CD14-positive monocyte (primary cell): ENCODE results near the gene CHRM5. TPM values are rescaled to one million over a fixed set of nuclear protein-coding genes. Genes with fewer than 3 reads are reported as not detected.

ENCODE experiments used
- DNase-seq, 3 donors: peaks; one replicate each; pipeline ENCODE4 v3.0.0-alpha.2; 2011 to 2022
- H2AFZ ChIP-seq: 2 replicates; pipeline ENCODE4 v1.6.0; 2012; ENCODE audit warnings: mild to moderate bottlenecking, low read depth, low read length, inconsistent platforms; ENCODE audit not compliant: insufficient read depth, poor library complexity, severe bottlenecking
- H3K27ac ChIP-seq, 2 donors: 1 replicate in 1 of 2; 2 replicates in 1 of 2; pipeline ENCODE4 v1.5.1; 2012 to 2013; ENCODE audit warnings: low read length in 2 of 2, control low read depth in 1 of 2, inconsistent platforms in 1 of 2, low read depth in 1 of 2, mild to moderate bottlenecking in 1 of 2
- H3K27me3 ChIP-seq, 2 donors: one replicate each; pipeline versions ENCODE4 v1.6.0 to v1.6.1; 2011 to 2013; ENCODE audit warnings: low read length in 2 of 2; ENCODE audit not compliant: control insufficient read depth in 2 of 2, insufficient read depth in 2 of 2
- H3K36me3 ChIP-seq, 2 donors: replicated peaks in 1 of 2; 1 replicate in 1 of 2; 2 replicates in 1 of 2; pipeline versions ENCODE4 v1.5.1 to v1.6.1; 2012 to 2013; ENCODE audit warnings: low read length in 2 of 2, control low read depth in 1 of 2, inconsistent platforms in 1 of 2, mild to moderate bottlenecking in 1 of 2; ENCODE audit not compliant: insufficient read depth in 2 of 2, control insufficient read depth in 1 of 2
- H3K4me1 ChIP-seq, 2 donors: 1 replicate in 1 of 2; 2 replicates in 1 of 2; pipeline versions ENCODE4 v1.5.1 to v1.6.1; 2012 to 2013; ENCODE audit warnings: low read length in 2 of 2, control low read depth in 1 of 2, inconsistent platforms in 1 of 2, mild to moderate bottlenecking in 1 of 2, moderate library complexity in 1 of 2; ENCODE audit not compliant: insufficient read depth in 2 of 2, control insufficient read depth in 1 of 2
- H3K4me2 ChIP-seq: replicated peaks from 2 replicates; pipeline ENCODE3; 2012; ENCODE audit warnings: low read length, moderate library complexity, mild to moderate bottlenecking; ENCODE audit not compliant: poor library complexity, severe bottlenecking; ENCODE audit errors: extremely low read depth
- H3K4me3 ChIP-seq, 3 experiments: fragments of 200-600 bp in 1 of 3; sonication (generic) in 1 of 3; replicated peaks in 1 of 3; 1 replicate in 2 of 3; 2 replicates in 1 of 3; pipeline ENCODE4 v1.5.1; 2011 to 2013; ENCODE audit warnings: low read length in 3 of 3, mild to moderate bottlenecking in 3 of 3, control low read depth in 2 of 3, low read depth in 2 of 3, inconsistent platforms in 1 of 3, moderate library complexity in 1 of 3
- H3K79me2 ChIP-seq: 2 replicates; pipeline ENCODE4 v1.6.0; 2012; ENCODE audit warnings: mild to moderate bottlenecking, control low read depth, inconsistent platforms, low read length, moderate library complexity; ENCODE audit not compliant: insufficient read depth
- H3K9ac ChIP-seq: 2 replicates; pipeline ENCODE4 v1.6.0; 2017; ENCODE audit warnings: low read length, mild to moderate bottlenecking; ENCODE audit not compliant: insufficient read depth, poor library complexity, severe bottlenecking
- H3K9me3 ChIP-seq, 2 donors: replicated peaks in 1 of 2; 1 replicate in 1 of 2; 2 replicates in 1 of 2; pipeline versions ENCODE4 v1.5.1 to v1.6.1; 2012 to 2013; ENCODE audit warnings: low read length in 2 of 2, control low read depth in 1 of 2; ENCODE audit not compliant: control insufficient read depth in 1 of 2, insufficient read depth in 1 of 2
- H4K20me1 ChIP-seq: 2 replicates; pipeline ENCODE4 v1.6.0; 2012; ENCODE audit warnings: mild to moderate bottlenecking, low read length, control low read depth, moderate library complexity; ENCODE audit not compliant: insufficient read depth
- H3K27ac Mint-ChIP-seq, 7 donors: one replicate each; pipeline ENCODE4 v1.8.0; 2020; ENCODE audit warnings: mild to moderate bottlenecking in 7 of 7, mixed read lengths in 7 of 7, moderate library complexity in 6 of 7, inconsistent platforms in 2 of 7
- H3K27me3 Mint-ChIP-seq, 3 donors: one replicate each; pipeline ENCODE4 v1.8.0; 2021 to 2022; ENCODE audit warnings: low read depth in 3 of 3, mild to moderate bottlenecking in 3 of 3, mixed read lengths in 3 of 3, moderate library complexity in 3 of 3, inconsistent platforms in 1 of 3
- H3K36me3 Mint-ChIP-seq, 2 donors: one replicate each; pipeline ENCODE4 v1.8.0; 2020; ENCODE audit warnings: mixed read lengths in 2 of 2, inconsistent platforms in 1 of 2, mild to moderate bottlenecking in 1 of 2
- H3K4me1 Mint-ChIP-seq: one replicate; pipeline ENCODE4 v1.8.0; 2020; ENCODE audit warnings: mild to moderate bottlenecking, mixed read lengths
- H3K4me3 Mint-ChIP-seq, 2 donors: one replicate each; pipeline ENCODE4 v1.8.0; 2020; ENCODE audit warnings: mild to moderate bottlenecking in 2 of 2, mixed read lengths in 2 of 2, moderate library complexity in 1 of 2
- H3K9me3 Mint-ChIP-seq, 7 donors: one replicate each; pipeline ENCODE4 v1.8.0; 2020 to 2022; ENCODE audit warnings: mixed read lengths in 7 of 7, mild to moderate bottlenecking in 6 of 7, moderate library complexity in 6 of 7, inconsistent platforms in 2 of 7
- WGBS: methylation state at CpG from one replicate; pipeline ENCODE4 v1.1.5; 2013; ENCODE audit warnings: missing lambda C conversion rate; ENCODE audit not compliant: insufficient coverage; 5-methylcytosine and 5-hydroxymethylcytosine counted together
- intact Hi-C, 2 donors: fragments of 100-400 bp; cut with micrococcal nuclease; formaldehyde crosslinking; loops; one replicate each; pipeline versions ENCODE4 v1.15.0 to v1.15.1; 2023
- polyA plus RNA-seq, 3 donors: library from polyadenylated mRNA; depleted of rRNA in 1 of 3; unstranded in 2 of 3; stranded (reverse) in 1 of 3; fragments of 300-500 nt in 2 of 3; fragments of >200 nt in 1 of 3; fragmentation: Illumina TruSeq in 2 of 3; gene quantifications; 1 replicate in 2 of 3; 2 replicates in 1 of 3; pipeline ENCODE4 v1.2.3, GENCODE V29; 2012 to 2021
- TF ChIP-seq, protein P1 (sequence below): fragments of 200-600 bp; IDR thresholded peaks from one replicate; pipeline ENCODE4 v1.8.0; 2022; ENCODE audit warnings: antibody characterized with exemption, mild to moderate bottlenecking

CHRM5 gene
- polyA plus RNA-seq, 3 donors = not detected

DNA sequence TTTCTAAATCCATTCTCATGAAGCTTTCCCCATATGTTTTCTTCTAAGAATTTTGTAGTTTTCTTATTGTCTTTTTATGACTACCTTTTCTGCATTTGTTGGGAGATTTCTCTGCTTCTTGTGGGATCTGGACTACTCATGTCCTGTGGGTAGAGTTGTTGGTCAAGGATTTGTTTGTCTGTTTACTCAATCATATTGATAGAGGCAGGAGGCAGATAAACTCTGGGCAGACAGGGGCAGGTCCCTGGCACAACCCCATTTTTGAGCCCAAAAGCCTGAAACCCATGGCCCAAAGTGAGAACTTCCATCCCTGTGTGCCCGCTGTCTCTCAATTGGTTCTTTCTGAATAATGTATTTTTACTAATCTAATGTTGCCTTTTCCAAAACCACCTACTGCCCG, 145.9 kb downstream of the CHRM5 start:
- Mint-ChIP-seq H3K27ac (no peak overlapping the region), H3K36me3 (no peaks in the 10 kb centered on the region), H3K4me3 (no peak overlapping the region), H3K27me3 (peaks cover 3 to 17% (median 8%) of the 10 kb centered on the region in 3 donors), H3K9me3 (no peaks in the 10 kb centered on the region), H3K4me1 (peaks cover 3% of the 10 kb centered on the region)
- Histone ChIP-seq H3K79me2 (no peaks in the 10 kb centered on the region), H2AFZ (no peak overlapping the region), H4K20me1 (no peaks in the 10 kb centered on the region), H3K9ac (no peak overlapping the region), H3K27ac (no peak overlapping the region), H3K4me1 (no peaks in the 10 kb centered on the region), H3K4me2 (no peak overlapping the region), H3K4me3 (no peak overlapping the region), H3K9me3 (no peaks in the 10 kb centered on the region), H3K27me3 (no peaks in the 10 kb centered on the region), H3K36me3 (no peaks in the 10 kb centered on the region)
- intact Hi-C loops = no loop called here
- DNase-seq = no peak
- WGBS = no CpG with 5 or more reads among the region's 2 CpGs
- TF ChIP-seq, protein P1, sequence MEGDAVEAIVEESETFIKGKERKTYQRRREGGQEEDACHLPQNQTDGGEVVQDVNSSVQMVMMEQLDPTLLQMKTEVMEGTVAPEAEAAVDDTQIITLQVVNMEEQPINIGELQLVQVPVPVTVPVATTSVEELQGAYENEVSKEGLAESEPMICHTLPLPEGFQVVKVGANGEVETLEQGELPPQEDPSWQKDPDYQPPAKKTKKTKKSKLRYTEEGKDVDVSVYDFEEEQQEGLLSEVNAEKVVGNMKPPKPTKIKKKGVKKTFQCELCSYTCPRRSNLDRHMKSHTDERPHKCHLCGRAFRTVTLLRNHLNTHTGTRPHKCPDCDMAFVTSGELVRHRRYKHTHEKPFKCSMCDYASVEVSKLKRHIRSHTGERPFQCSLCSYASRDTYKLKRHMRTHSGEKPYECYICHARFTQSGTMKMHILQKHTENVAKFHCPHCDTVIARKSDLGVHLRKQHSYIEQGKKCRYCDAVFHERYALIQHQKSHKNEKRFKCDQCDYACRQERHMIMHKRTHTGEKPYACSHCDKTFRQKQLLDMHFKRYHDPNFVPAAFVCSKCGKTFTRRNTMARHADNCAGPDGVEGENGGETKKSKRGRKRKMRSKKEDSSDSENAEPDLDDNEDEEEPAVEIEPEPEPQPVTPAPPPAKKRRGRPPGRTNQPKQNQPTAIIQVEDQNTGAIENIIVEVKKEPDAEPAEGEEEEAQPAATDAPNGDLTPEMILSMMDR = no peak

DNA sequence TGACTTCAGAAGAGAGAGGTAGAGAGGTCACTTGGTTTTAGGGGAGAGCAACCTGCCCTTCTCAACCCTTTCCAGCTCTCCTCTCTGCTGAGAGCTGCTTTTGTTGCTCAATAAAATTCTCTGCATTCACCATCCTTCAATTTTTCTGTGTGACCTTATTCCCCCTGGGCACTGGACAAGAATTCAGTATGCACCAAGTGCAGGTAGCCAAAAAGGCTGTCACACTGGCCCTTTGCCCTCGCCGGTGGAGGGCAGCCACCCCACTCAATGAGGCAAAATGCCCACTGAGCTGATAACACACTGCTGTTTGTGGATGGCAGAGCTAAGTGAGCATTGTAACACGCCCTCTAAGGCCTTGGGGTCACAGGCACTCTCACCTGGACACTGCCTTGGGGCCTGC, 146.4 kb downstream of the CHRM5 start:
- Histone ChIP-seq H4K20me1 (no peaks in the 10 kb centered on the region), H3K4me1 (no peaks in the 10 kb centered on the region), H3K9ac (no peak overlapping the region), H3K4me3 (no peak overlapping the region), H2AFZ (no peak overlapping the region), H3K27ac (no peak overlapping the region), H3K4me2 (no peak overlapping the region), H3K36me3 (no peaks in the 10 kb centered on the region), H3K9me3 (no peaks in the 10 kb centered on the region), H3K27me3 (no peaks in the 10 kb centered on the region), H3K79me2 (no peaks in the 10 kb centered on the region)
- H3K36me3 Mint-ChIP-seq = no peaks in the 10 kb centered on the region
- DNase-seq = no peak
- peaks cover 3% of the 10 kb centered on the region for H3K4me1 Mint-ChIP-seq
- H3K27me3 Mint-ChIP-seq = peaks cover 3 to 17% (median 8%) of the 10 kb centered on the region in 3 donors
- intact Hi-C loops = no loop called here
- H3K27ac Mint-ChIP-seq = no peak overlapping the region
- H3K4me3 Mint-ChIP-seq = no peak overlapping the region
- no peaks in the 10 kb centered on the region for H3K9me3 Mint-ChIP-seq
- WGBS = 100% methylated on average over 3 of the region's 3 CpGs
- TF ChIP-seq, protein P1 = no peak
